Neural progenitor cell (in vitro differentiated cells): ENCODE measurements around the gene C15orf39. TPM values are rescaled to one million over a fixed set of nuclear protein-coding genes. Genes with fewer than 3 reads are reported as not detected.
"Not testable (repeated sequence)": the region's sequence is repeated elsewhere in the genome, so short reads cannot be mapped to it uniquely, and the experiment has no call there.

Experiments
- DNase-seq: peaks from one replicate; pipeline ENCODE4 v3.0.0-alpha.2; 2016; ENCODE audit warnings: low spot score
- H2AFZ ChIP-seq: fragments of 200-600 bp; sonication (generic); replicated peaks from 2 replicates; pipeline ENCODE4 v1.6.1; 2016; ENCODE audit warnings: antibody characterized with exemption
- H3F3A ChIP-seq: fragments of 200-600 bp; sonication (generic); 2 replicates; pipeline ENCODE4 v1.6.1; 2016; ENCODE audit warnings: antibody characterized with exemption, low read depth
- H3K27ac ChIP-seq: fragments of 200-600 bp; sonication (generic); 2 replicates; pipeline ENCODE4 v1.5.1; 2016; ENCODE audit warnings: mild to moderate bottlenecking
- H3K27me3 ChIP-seq: fragments of 200-600 bp; sonication (generic); 2 replicates; pipeline ENCODE4 v1.6.1; 2016; ENCODE audit warnings: mild to moderate bottlenecking, moderate library complexity
- H3K36me3 ChIP-seq: fragments of 200-600 bp; sonication (generic); 2 replicates; pipeline ENCODE4 v1.5.1; 2016
- H3K4me1 ChIP-seq: fragments of 200-600 bp; sonication (generic); 2 replicates; pipeline ENCODE4 v1.6.1; 2016; ENCODE audit warnings: mixed run types
- H3K4me2 ChIP-seq: fragments of 200-600 bp; sonication (generic); 2 replicates; pipeline ENCODE4 v1.6.1; 2016
- H3K4me3 ChIP-seq: fragments of 200-600 bp; sonication (generic); 2 replicates; pipeline ENCODE4 v1.5.1; 2016
- H3K79me2 ChIP-seq: fragments of 200-600 bp; sonication (generic); 2 replicates; pipeline ENCODE4 v1.6.1; 2016; ENCODE audit warnings: low read depth
- H3K9ac ChIP-seq: fragments of 200-600 bp; sonication (generic); 2 replicates; pipeline ENCODE4 v1.6.1; 2016
- H3K9me3 ChIP-seq: fragments of 200-600 bp; sonication (generic); 2 replicates; pipeline ENCODE4 v1.5.1; 2016; ENCODE audit warnings: low read depth
- H4K20me1 ChIP-seq: fragments of 200-600 bp; sonication (generic); 2 replicates; pipeline ENCODE4 v1.6.1; 2016; ENCODE audit warnings: low read depth
- H3K27ac Mint-ChIP-seq: 3 replicates; pipeline ENCODE4 v1.8.0; 2021; ENCODE audit warnings: mixed read lengths
- H3K27me3 Mint-ChIP-seq: 2 replicates; pipeline ENCODE4 v1.8.0; 2022; ENCODE audit warnings: low read depth, mild to moderate bottlenecking, inconsistent platforms, moderate library complexity, mixed read lengths; ENCODE audit not compliant: insufficient read depth
- H3K36me3 Mint-ChIP-seq: 3 replicates; pipeline ENCODE4 v1.8.0; 2021; ENCODE audit warnings: mixed read lengths
- H3K4me1 Mint-ChIP-seq: 3 replicates; pipeline ENCODE4 v1.8.0; 2021; ENCODE audit warnings: mixed read lengths
- H3K4me3 Mint-ChIP-seq: 3 replicates; pipeline ENCODE4 v1.8.0; 2021; ENCODE audit warnings: mild to moderate bottlenecking, moderate library complexity, mixed read lengths
- H3K9me3 Mint-ChIP-seq: 3 replicates; pipeline ENCODE4 v1.8.0; 2020; ENCODE audit warnings: mixed read lengths
- EZH2 ChIP-seq: fragments of 200-600 bp; sonication (generic); IDR thresholded peaks from 2 replicates; pipeline ENCODE4 v1.6.1; 2017; ENCODE audit warnings: antibody characterized with exemption, mild to moderate bottlenecking, moderate library complexity
- EZH2phosphoT487 ChIP-seq: fragments of 200-600 bp; sonication (generic); IDR thresholded peaks from 2 replicates; pipeline ENCODE4 v1.6.1; 2017; ENCODE audit warnings: antibody characterized with exemption
- total RNA-seq: library from RNA; depleted of rRNA; stranded (reverse); fragments of >200 nt; gene quantifications from 2 replicates; pipeline ENCODE4 v1.2.3, GENCODE V29; 2015; ENCODE audit warnings: low replicate concordance
- TF ChIP-seq, protein P1 (sequence below): fragments of 200-600 bp; sonication (generic); IDR thresholded peaks from 2 replicates; pipeline ENCODE4 v1.5.1; 2017; ENCODE audit warnings: antibody characterized with exemption, mild to moderate bottlenecking

Gene C15orf39
- total RNA-seq, 1 donor from 2014 or later, result 1.2 TPM

DNA sequence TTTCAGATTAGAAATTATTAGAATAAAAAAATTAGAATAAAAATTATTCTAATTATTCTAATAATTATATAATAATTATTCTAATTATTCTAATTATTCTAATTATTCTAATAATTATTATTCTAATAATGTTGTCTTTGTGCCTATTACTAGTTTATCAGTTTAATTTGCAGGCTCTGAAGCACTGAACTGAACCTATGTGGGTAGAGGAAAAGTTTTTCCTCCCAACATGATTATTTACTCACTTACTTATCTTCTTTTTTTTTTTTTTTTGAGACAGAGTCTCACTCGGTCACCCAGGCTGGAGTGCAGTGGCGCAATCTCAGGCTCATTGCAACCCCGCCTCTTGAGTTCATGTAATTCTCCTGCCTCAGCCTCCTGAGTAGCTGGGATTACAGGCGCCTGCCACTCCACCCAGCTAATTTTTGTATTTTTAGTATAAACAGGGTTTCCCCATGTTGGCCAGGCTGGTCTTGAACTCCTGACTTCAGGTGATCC, 39.7 kb upstream of the C15orf39 start:
- Mint-ChIP-seq H3K36me3 (no peaks in the 10 kb centered on the region), H3K27ac (no peak overlapping the region), H3K4me1 (no peaks in the 10 kb centered on the region), H3K9me3 (peaks cover 7% of the 10 kb centered on the region), H3K27me3 (peaks cover 2% of the 10 kb centered on the region), H3K4me3 (no peak overlapping the region)
- DNase-seq, result no peak
- H4K20me1 ChIP-seq, result no peaks in the 10 kb centered on the region
- no peaks in the 10 kb centered on the region for H3K9me3 ChIP-seq
- no peak overlapping the region for H3K27ac ChIP-seq
- no peaks in the 10 kb centered on the region for H3K36me3 ChIP-seq
- TF ChIP-seq, protein P1, sequence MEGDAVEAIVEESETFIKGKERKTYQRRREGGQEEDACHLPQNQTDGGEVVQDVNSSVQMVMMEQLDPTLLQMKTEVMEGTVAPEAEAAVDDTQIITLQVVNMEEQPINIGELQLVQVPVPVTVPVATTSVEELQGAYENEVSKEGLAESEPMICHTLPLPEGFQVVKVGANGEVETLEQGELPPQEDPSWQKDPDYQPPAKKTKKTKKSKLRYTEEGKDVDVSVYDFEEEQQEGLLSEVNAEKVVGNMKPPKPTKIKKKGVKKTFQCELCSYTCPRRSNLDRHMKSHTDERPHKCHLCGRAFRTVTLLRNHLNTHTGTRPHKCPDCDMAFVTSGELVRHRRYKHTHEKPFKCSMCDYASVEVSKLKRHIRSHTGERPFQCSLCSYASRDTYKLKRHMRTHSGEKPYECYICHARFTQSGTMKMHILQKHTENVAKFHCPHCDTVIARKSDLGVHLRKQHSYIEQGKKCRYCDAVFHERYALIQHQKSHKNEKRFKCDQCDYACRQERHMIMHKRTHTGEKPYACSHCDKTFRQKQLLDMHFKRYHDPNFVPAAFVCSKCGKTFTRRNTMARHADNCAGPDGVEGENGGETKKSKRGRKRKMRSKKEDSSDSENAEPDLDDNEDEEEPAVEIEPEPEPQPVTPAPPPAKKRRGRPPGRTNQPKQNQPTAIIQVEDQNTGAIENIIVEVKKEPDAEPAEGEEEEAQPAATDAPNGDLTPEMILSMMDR, result no peak
- TF ChIP-seq EZH2phosphoT487 (no peak), EZH2 (no peak)
- H3F3A ChIP-seq, result no peaks in the 10 kb centered on the region
- no peak overlapping the region for H2AFZ ChIP-seq
- no peak overlapping the region for H3K4me3 ChIP-seq
- H3K4me1 ChIP-seq, result peaks cover under 1% of the 10 kb centered on the region
- no peak overlapping the region for H3K4me2 ChIP-seq
- no peaks in the 10 kb centered on the region for H3K79me2 ChIP-seq
- H3K9ac ChIP-seq, result no peak overlapping the region
- H3K27me3 ChIP-seq, result no peaks in the 10 kb centered on the region

DNA sequence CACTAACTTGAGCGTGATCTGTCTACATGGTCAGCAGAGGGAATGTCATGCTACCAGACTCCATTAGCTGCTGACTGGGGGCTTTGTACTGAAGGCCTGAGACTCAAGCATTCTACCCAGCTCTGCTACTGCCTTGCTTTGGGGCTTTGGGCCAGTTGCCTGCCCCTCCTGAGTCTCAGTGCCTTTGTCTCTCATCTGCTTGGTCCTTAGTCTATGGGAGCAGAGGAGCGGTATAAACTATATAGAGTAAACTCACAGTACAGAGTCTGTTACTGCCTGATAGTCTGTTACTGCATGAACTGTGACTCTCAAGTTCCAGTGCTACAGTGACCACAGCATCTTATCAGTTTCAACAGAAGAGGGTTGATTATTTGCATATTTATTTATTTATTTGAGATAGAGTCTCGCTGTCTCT, 38.5 kb upstream of the C15orf39 start:
- H3K4me3 ChIP-seq, result no peak overlapping the region
- no peak overlapping the region for H3K9ac ChIP-seq
- no peak overlapping the region for H2AFZ ChIP-seq
- no peaks in the 10 kb centered on the region for H3K36me3 ChIP-seq
- no peaks in the 10 kb centered on the region for H3K4me1 ChIP-seq
- H3K79me2 ChIP-seq, result no peaks in the 10 kb centered on the region
- H4K20me1 ChIP-seq, result no peaks in the 10 kb centered on the region
- H3K4me2 ChIP-seq, result no peak overlapping the region
- H3K27me3 ChIP-seq, result no peaks in the 10 kb centered on the region
- H3K36me3 Mint-ChIP-seq, result no peaks in the 10 kb centered on the region
- DNase-seq, result no peak
- H3K4me1 Mint-ChIP-seq, result no peaks in the 10 kb centered on the region
- H3K9me3 Mint-ChIP-seq, result peaks cover 13% of the 10 kb centered on the region
- TF ChIP-seq, protein P1, result no peak
- TF ChIP-seq EZH2phosphoT487 (no peak), EZH2 (no peak)
- H3K9me3 ChIP-seq, result no peaks in the 10 kb centered on the region
- no peak overlapping the region for H3K4me3 Mint-ChIP-seq
- H3K27me3 Mint-ChIP-seq, result peaks cover 2% of the 10 kb centered on the region
- H3K27ac Mint-ChIP-seq, result no peak overlapping the region
- H3F3A ChIP-seq, result no peaks in the 10 kb centered on the region
- no peak overlapping the region for H3K27ac ChIP-seq

DNA sequence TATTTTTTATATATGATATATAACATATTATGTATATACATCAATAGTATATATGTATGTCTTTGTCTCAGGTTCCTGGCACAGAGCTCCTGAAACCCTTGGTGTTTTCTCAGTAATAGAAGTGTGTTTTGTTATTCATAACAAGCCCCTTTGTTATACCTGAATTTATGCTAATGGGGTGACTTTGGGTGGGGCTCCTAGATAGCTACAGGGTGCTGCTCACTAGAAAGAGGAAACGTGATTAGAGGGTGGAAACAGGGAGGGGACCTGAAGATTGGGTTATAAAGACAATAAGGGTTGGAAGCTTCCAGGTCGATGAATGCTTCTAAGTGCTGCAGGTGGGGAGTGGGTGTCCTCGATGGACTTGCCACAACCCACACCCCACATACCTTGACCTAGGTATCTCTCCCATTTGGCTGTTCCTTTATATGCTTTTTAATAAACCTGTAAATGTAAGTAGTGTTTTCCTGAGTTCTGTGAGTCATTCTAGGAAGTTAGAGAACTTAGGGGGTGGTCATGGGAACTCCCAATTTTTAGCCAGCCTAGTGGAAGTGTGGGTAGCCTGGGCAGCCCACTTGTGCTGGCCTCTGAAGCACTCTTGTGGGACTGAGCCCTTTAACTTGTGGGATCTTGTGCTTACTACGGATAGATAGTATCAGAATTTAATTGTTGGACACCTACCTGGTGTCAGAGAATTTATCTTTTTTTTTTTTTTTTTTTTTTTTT, 36.9 kb upstream of the C15orf39 start:
- no peaks in the 10 kb centered on the region for H3K36me3 Mint-ChIP-seq
- Histone ChIP-seq H3K36me3 (no peaks in the 10 kb centered on the region), H3K4me3 (no peak overlapping the region), H3K4me1 (no peaks in the 10 kb centered on the region), H4K20me1 (no peaks in the 10 kb centered on the region), H3K4me2 (no peak overlapping the region), H3F3A (no peaks in the 10 kb centered on the region), H3K79me2 (no peaks in the 10 kb centered on the region), H3K27me3 (no peaks in the 10 kb centered on the region), H3K27ac (no peak overlapping the region), H3K9ac (no peak overlapping the region), H3K9me3 (no peaks in the 10 kb centered on the region), H2AFZ (no peak overlapping the region)
- TF ChIP-seq, protein P1, result no peak
- no peak for TF ChIP-seq EZH2
- TF ChIP-seq EZH2phosphoT487, result no peak
- H3K27ac Mint-ChIP-seq, result no peak overlapping the region
- no peaks in the 10 kb centered on the region for H3K4me1 Mint-ChIP-seq
- no peak overlapping the region for H3K4me3 Mint-ChIP-seq
- no peak for DNase-seq
- peaks cover 13% of the 10 kb centered on the region for H3K9me3 Mint-ChIP-seq
- peaks cover 5% of the 10 kb centered on the region for H3K27me3 Mint-ChIP-seq

DNA sequence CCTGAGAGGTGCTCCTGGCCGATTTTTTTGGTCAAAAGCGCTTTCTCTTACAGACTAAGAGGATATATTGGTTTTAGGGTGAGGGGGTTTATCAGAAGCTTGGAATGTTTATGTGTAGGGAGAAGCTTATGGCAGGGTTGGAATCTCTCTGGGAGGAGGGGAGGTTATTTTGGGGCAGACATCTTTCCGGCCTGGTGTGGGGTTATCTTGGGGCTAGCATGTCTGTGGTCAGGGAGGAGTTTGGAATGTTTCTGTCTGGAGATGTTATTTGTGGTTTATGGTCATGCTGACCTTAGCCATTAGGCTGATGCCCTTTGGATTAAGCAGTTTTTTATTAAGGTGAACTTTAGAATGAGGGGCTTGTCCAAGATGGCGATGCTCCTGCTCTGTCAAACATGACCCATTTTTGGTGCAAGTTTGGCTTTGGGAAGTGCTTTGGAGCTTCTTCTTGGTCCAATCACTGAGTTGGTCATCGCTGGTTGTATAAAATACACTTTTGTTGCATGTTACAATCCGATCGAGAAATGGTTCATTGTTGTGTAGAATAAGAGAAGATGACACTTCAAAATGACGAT, 35.1 kb upstream of the C15orf39 start:
- H3K4me3 Mint-ChIP-seq, H3K9me3 ChIP-seq, H3K27me3 Mint-ChIP-seq, H3K27ac ChIP-seq, DNase-seq, H2AFZ ChIP-seq, H3K9ac ChIP-seq, H3K27me3 ChIP-seq, H3F3A ChIP-seq, H3K27ac Mint-ChIP-seq, H3K36me3 Mint-ChIP-seq, H3K36me3 ChIP-seq, H4K20me1 ChIP-seq, H3K4me1 ChIP-seq, H3K79me2 ChIP-seq, H3K4me1 Mint-ChIP-seq, H3K4me3 ChIP-seq, H3K4me2 ChIP-seq: not testable (repeated sequence)
- peaks cover 13% of the 10 kb centered on the region for H3K9me3 Mint-ChIP-seq
